KMS-11 (cell line): ENCODE results near the gene METTL4.
A peak's percentile ranks its signal among the peaks of the same experiment; 100 is the strongest.

ENCODE experiments used
- H2AFZ ChIP-seq: fragments of 200-600 bp; sonication (generic); 2 replicates; pipeline ENCODE4 v1.6.1; 2016; ENCODE audit warnings: antibody characterized with exemption, mixed run types, low read depth
- H3K27ac ChIP-seq: fragments of 200-600 bp; sonication (generic); 2 replicates; pipeline ENCODE4 v1.6.1; 2016; ENCODE audit warnings: mild to moderate bottlenecking, mixed run types
- H3K27me3 ChIP-seq: fragments of 200-600 bp; sonication (generic); 2 replicates; pipeline ENCODE4 v1.6.1; 2017; ENCODE audit warnings: mild to moderate bottlenecking, low read depth, mixed run types, moderate library complexity; ENCODE audit not compliant: insufficient read depth
- H3K36me3 ChIP-seq: fragments of 200-600 bp; sonication (generic); 2 replicates; pipeline ENCODE4 v1.6.1; 2017; ENCODE audit warnings: mild to moderate bottlenecking, mixed run types; ENCODE audit not compliant: insufficient read depth
- H3K4me1 ChIP-seq: fragments of 200-600 bp; sonication (generic); 2 replicates; pipeline ENCODE4 v1.6.1; 2016; ENCODE audit warnings: mild to moderate bottlenecking, low read depth, mixed run types; ENCODE audit not compliant: poor library complexity, severe bottlenecking
- H3K4me2 ChIP-seq: fragments of 200-600 bp; sonication (generic); 2 replicates; pipeline ENCODE4 v1.7.0; 2016; ENCODE audit warnings: mild to moderate bottlenecking, mixed run types
- H3K4me3 ChIP-seq: fragments of 200-600 bp; sonication (generic); IDR thresholded peaks from 2 replicates; pipeline ENCODE4 v1.6.1; 2017; ENCODE audit warnings: low read depth, low read length, mixed read lengths; ENCODE audit not compliant: insufficient read depth
- H3K79me2 ChIP-seq: fragments of 200-600 bp; sonication (generic); 2 replicates; pipeline ENCODE4 v1.6.1; 2016; ENCODE audit warnings: low read depth, mixed run types; ENCODE audit not compliant: insufficient read depth
- H3K9ac ChIP-seq: fragments of 200-600 bp; sonication (generic); 2 replicates; pipeline ENCODE4 v1.6.1; 2016; ENCODE audit warnings: mild to moderate bottlenecking, mixed run types
- H4K20me1 ChIP-seq: fragments of 200-600 bp; sonication (generic); 2 replicates; pipeline ENCODE4 v1.6.1; 2016; ENCODE audit warnings: mild to moderate bottlenecking, mixed run types; ENCODE audit not compliant: insufficient read depth
- TF ChIP-seq, protein P1 (sequence below): fragments of 200-600 bp; sonication (generic); conservative IDR thresholded peaks from 2 replicates; pipeline ENCODE4 v1.6.1; 2017; ENCODE audit warnings: low read depth, mild to moderate bottlenecking, antibody characterized with exemption, low read length, moderate library complexity, mixed read lengths

The METTL4 gene

GRCh38 chr18:2570772-2571199, 519 bp downstream of the METTL4 start:
- no peaks in the 10 kb centered on the region for H3K36me3 ChIP-seq
- peak overlapping the region; percentile 95 for H3K27ac ChIP-seq
- H3K4me2 ChIP-seq = peak overlapping the region; percentile 99
- H4K20me1 ChIP-seq = no peaks in the 10 kb centered on the region
- peaks cover 57% of the 10 kb centered on the region for H3K79me2 ChIP-seq
- H3K4me1 ChIP-seq = peaks cover 32% of the 10 kb centered on the region
- H3K4me3 ChIP-seq = peak overlapping the region; percentile 82
- peak overlapping the region; percentile 85 for H2AFZ ChIP-seq
- TF ChIP-seq, protein P1, sequence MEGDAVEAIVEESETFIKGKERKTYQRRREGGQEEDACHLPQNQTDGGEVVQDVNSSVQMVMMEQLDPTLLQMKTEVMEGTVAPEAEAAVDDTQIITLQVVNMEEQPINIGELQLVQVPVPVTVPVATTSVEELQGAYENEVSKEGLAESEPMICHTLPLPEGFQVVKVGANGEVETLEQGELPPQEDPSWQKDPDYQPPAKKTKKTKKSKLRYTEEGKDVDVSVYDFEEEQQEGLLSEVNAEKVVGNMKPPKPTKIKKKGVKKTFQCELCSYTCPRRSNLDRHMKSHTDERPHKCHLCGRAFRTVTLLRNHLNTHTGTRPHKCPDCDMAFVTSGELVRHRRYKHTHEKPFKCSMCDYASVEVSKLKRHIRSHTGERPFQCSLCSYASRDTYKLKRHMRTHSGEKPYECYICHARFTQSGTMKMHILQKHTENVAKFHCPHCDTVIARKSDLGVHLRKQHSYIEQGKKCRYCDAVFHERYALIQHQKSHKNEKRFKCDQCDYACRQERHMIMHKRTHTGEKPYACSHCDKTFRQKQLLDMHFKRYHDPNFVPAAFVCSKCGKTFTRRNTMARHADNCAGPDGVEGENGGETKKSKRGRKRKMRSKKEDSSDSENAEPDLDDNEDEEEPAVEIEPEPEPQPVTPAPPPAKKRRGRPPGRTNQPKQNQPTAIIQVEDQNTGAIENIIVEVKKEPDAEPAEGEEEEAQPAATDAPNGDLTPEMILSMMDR = no peak
- no peaks in the 10 kb centered on the region for H3K27me3 ChIP-seq
- H3K9ac ChIP-seq = peak overlapping the region; percentile 97

GRCh38 chr18:2569338-2570207, 1.7 kb downstream of the METTL4 start:
- Histone ChIP-seq H3K4me2 (peak overlapping the region; percentile 99), H3K9ac (no peak overlapping the region; the same call in 1 of the 2 replicates), H3K4me3 (no peak overlapping the region), H3K36me3 (no peaks in the 10 kb centered on the region), H3K79me2 (peaks cover 44% of the 10 kb centered on the region), H3K27me3 (no peaks in the 10 kb centered on the region), H2AFZ (no peak overlapping the region), H4K20me1 (no peaks in the 10 kb centered on the region), H3K4me1 (peaks cover 29% of the 10 kb centered on the region), H3K27ac (no peak overlapping the region)
- TF ChIP-seq, protein P1 = no peak

DNA sequence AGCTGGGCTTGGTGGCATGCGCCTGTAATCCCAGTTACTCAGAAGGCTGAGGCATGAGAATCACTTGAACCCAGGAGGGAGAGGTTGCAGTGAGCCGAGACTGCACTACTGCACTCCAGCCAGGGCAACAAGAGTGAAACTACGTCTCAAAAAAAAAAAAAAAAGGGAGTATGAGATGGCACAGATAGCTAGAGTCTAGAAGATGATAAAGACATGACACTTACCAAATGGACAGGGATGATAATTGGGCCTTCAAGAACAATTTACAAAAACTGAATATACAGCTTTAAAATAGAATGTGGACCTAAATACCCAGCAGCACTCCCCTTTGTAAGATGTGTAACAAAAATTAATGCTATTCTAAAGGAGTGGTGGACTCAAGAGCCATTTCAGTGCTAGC, 2.7 kb downstream of the METTL4 start:
- peaks cover 19% of the 10 kb centered on the region for H3K4me1 ChIP-seq
- H3K79me2 ChIP-seq = peaks cover 35% of the 10 kb centered on the region
- no peak overlapping the region for H3K27ac ChIP-seq
- no peaks in the 10 kb centered on the region for H3K36me3 ChIP-seq
- no peak overlapping the region for H2AFZ ChIP-seq
- H3K4me2 ChIP-seq = no peak overlapping the region
- H3K4me3 ChIP-seq = no peak overlapping the region
- H3K9ac ChIP-seq = no peak overlapping the region
- H4K20me1 ChIP-seq = no peaks in the 10 kb centered on the region
- TF ChIP-seq, protein P1 = no peak
- H3K27me3 ChIP-seq = no peaks in the 10 kb centered on the region

GRCh38 chr18:2568129-2568528, 3.2 kb downstream of the METTL4 start:
- Histone ChIP-seq H3K27ac (no peak overlapping the region), H3K27me3 (no peaks in the 10 kb centered on the region), H3K79me2 (peaks cover 30% of the 10 kb centered on the region), H3K4me2 (no peak overlapping the region), H2AFZ (no peak overlapping the region), H3K4me3 (no peak overlapping the region), H3K36me3 (no peaks in the 10 kb centered on the region), H4K20me1 (no peaks in the 10 kb centered on the region), H3K4me1 (peaks cover 14% of the 10 kb centered on the region), H3K9ac (no peak overlapping the region)
- TF ChIP-seq, protein P1 = no peak
